Amygdala (tissue), 56 donors: ENCODE data around the gene DCLK3.
A peak's percentile ranks its signal among the peaks of the same experiment; 100 is the strongest.

Source experiments
- DNase-seq, 56 donors: peaks; one replicate each; lab custom pipeline; 2025; lab: John Stamatoyannopoulos, UW

The DCLK3 gene

GRCh38 chr3:36763850-36764703 lies at the start of gene DCLK3:
Gene DCLK3, minus strand, starts transcription at chr3:36764553. Its CDS starts 290 bp downstream, at chr3:36764263.
- peak in 7 of 56 donors; percentile 4 to 42 (median 11) for DNase-seq

DNA sequence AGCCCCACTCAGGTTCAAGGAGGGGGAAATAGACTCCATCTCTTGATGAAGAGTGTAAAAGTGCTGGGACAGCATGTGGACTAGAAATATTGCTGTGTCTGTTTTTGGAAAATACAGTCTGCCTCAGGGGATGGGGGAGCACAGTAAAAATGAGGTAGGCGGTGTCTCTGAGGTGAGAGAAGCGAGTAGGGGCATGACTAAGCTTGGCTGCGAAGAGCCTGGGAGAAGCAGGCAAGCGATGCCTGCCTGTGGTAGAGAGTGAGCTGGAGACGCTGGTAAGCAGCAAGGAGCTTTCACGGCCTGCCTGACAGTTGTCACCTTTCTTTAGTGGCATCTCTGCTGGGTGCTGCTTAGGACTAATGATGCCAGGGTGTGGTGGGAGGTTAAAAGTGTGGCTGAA lies 49.0 kb upstream of the DCLK3 start:
- DNase-seq: peak in 18 of 56 donors; percentile 3 to 52 (median 27)

GRCh38 chr3:36812240-36812639 lies 47.9 kb upstream of the DCLK3 start:
- DNase-seq: no peak

DNA sequence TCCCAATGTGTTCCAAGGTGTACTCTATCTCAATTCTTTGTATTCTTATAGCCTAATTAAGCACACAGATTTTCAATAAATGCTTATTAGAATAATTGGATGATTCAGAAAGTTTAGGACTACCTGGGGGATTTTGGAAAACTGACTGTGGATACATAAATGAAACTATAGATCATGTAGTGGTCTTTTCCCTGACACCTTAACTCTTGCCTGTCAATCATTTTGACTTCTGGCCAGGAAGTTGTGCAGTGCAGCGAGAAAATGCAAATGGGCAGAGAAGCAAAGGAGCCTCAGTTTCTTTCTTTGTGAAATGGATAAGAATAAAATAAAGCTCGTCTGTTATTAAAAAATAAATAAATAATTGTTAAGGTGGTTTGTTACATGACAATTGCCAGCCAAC lies 47.4 kb upstream of the DCLK3 start:
- DNase-seq: no peak

DNA sequence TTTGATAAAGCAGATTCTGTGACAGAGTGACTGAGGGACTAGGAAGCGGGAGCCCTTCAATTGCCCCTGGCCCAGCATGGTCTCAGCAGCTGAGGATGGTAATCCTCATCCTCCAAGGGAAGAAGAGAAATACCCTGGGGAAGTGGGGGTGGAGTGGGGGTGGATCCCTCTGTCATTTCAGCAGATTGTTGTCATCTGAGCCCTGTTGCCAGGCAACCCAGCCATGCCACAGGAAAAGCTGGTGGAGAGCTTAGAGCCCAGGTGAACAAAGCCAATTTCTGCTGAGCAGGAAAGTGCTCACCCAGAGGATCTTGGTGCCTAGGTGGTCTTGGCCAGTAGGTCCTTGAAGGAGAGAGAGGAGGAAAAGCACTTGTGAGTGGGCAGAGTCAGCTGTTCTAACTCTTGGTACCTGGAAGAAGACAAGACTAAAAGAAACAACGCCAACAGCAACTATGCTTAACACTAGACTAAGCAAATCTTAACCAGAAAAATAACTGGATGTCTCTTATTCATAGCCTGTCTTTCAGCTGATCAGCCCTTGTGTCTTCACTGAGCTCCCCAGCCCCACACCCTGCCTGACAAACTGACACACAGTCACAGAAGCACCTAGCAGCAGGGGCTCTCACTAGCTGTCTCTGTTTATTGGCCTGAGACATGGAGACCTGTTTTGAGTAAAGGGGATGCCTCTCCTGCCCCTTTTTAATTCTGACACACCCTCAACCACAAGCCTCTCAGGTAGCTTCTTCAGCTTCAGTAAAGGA lies 40.1 kb upstream of the DCLK3 start:
- DNase-seq: peak in 18 of 56 donors; percentile 5 to 49 (median 24)

- peak in 2 of 56 donors; percentile 16 to 17 for DNase-seq
These were observed 38.9 kb upstream of the DCLK3 start for GRCh38 chr3:36803091-36803791.

- DNase-seq: no peak
These were observed 36.3 kb upstream of the DCLK3 start for GRCh38 chr3:36800533-36801116.

GRCh38 chr3:36796881-36797280 lies 32.5 kb upstream of the DCLK3 start:
- DNase-seq: no peak

GRCh38 chr3:36796161-36796560 lies 31.8 kb upstream of the DCLK3 start:
- no peak for DNase-seq

- no peak for DNase-seq
These were observed 31.3 kb upstream of the DCLK3 start for GRCh38 chr3:36795622-36796021.

DNA sequence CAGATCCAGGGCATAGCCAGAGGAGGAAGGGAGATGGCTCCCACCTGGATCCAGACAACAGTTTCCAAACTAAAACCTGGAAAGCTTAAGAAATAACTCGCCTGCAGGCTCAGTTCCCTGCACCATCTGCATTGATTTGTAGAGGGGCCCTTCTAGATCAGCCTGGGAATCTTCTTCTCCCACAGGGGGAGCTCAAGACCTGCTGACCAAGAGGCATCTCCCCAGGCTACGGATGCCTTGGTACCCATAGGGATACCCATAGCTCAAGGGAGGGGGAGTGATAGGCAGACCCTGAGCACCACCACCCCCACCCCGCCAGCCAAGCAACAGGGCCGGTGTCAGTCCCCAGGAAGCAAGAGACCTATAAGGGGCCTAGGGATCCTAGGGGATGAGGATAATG lies 28.0 kb upstream of the DCLK3 start:
- no peak for DNase-seq

DNA sequence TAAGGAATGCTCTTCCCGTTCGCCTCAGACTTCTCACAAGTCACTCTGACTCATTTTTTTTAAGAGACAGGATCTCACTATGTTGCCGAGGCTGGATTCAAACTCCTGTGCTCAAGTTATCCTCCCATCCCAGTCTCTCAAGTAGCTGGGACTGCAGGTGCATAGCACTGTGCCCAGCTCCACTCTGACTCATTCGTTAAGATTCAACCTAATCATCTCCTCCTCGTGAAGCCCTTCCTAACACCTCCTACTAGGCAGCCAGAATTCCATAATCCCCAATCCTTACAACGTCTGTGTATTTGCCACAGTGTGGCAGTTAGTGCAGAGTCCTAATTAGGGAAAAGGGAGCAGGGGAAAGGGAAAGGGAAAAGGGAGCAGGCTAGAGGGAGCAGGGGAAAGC lies 26.4 kb upstream of the DCLK3 start:
- no peak for DNase-seq

DNA sequence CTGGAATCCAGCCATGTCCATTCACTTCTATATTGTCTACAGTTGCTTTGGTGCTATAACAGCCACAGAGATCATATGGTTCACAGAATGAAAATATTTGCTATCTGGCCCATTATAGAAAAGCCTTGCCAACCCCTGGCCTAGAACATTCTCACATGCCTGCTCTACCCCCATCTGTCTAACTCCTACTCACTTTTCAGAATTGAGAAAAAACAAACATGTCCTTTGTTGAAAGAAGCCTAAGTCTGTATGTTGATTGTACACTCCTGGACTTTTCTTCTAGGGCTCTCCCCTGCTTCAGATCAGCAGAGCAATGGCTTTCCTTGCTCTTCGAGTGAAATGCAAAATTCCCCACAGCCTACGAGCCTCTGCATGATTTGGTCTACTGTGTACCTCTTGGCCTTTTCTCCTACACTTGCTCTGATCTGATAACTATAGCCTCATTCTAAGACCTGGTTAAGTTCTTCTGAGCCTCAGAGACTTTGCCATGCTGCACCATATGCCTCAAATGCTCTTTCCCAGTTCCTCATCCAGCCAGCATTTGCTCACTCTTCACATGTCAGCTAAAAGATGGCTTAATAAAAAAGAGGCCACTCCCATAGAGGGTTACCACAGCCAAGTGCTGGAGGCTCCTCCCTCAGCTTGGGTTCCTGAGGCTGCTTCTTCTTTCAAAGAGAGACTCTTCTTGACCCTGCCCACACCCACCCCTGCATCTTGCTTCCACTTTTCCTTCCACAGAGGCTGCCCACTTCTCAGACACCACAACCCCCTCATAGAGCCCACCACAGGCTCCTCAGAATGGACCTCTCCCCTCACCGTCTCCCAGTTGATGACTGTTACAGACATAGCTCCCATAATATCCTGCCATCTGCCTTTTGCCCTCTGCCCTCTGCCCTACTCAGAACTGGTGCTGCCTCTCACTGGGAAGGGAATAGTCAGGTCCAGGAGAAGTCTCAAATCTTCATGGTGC lies 22.9 kb upstream of the DCLK3 start:
- DNase-seq: no peak

DNA sequence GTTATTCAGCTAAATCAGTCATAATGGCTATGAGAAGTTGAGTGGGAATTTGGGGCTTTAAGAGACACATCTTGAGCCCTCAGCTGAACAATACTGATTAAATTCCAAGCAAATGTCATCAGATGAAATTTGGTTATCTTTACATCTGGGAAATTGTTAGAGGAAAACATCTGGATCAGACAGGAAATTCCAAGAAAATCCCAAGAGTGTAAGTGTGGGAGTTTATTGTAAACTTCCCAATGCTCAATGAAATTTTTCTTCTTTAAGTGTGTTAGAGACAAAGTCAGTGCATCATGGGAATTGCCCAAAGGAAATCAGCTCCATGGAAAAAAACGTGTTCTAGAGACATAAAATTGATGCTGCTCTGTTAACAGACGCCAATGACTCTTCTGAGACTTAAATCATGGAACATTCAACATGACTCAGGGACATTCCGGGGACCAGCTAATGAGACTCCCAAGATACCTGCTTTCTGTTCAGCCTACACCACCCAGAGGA lies 19.8 kb upstream of the DCLK3 start:
- DNase-seq: no peak

GRCh38 chr3:36777424-36778218 lies 13.3 kb upstream of the DCLK3 start:
- no peak for DNase-seq

- no peak for DNase-seq
These were observed 12.1 kb upstream of the DCLK3 start for GRCh38 chr3:36776436-36776835.

DNA sequence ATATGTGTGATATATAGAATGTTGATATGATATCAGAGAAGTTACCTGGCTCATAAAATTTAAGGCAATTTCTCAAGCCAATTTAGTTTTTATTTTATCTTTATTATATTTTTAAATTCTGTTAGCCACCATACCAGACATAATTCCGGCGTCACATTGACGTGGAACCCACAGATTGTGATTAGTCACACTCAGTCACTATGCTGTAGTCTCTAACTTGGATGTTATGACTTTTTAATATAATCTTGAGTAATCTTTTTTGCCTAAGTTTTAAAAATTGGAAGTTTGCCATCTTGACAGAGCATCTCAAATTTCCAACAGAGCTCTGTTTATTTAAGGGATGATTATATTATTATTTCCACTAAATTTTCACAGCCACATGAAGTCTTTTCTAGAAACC lies 9.7 kb upstream of the DCLK3 start:
- no peak for DNase-seq

DNA sequence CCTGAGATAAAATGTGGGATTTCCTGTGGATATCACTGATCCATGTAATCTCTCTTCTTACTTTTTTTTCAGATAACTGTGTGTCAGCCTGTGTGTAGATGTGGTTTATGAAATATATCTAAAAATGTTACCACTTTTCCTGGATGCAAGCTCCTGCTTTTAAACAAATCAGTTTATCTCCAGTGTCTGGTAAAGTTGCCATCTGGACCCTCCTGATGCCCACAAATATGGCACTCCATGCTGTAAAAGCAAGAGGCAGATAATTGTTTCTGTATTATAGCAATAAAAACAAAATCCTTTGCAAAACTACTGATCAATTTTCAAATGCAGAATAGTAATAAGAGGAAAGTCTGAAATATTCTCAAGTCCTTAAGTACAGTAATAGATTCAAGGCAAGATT lies 7.6 kb upstream of the DCLK3 start:
- DNase-seq: no peak

DNA sequence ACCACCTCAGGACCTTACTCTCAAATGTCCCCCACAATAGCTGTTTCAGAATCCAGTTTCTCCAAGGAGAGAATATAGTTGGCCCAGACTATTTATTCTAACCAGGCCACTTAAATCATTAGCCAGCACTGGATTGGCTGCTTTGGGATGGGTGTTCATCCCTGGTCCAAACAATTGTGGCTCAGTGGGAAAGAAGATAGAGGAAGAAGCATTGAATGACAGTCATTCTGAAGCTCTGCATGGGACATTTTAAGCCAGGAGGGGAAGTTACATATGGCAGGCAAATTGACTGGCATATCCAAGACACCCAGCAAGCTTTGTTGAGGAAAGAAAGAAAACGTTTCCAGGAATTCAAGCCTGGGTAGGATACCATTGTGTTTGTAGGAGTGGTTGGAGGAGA lies 5.6 kb upstream of the DCLK3 start:
- no peak for DNase-seq
